Measurements from ENCODE around the gene NPAS3. TPM values are rescaled to one million over a fixed set of nuclear protein-coding genes. Genes with fewer than 3 reads are reported as not detected.

NPAS3 gene
- total RNA-seq, 2 donors from 2014 or later: 2.4 TPM

DNA sequence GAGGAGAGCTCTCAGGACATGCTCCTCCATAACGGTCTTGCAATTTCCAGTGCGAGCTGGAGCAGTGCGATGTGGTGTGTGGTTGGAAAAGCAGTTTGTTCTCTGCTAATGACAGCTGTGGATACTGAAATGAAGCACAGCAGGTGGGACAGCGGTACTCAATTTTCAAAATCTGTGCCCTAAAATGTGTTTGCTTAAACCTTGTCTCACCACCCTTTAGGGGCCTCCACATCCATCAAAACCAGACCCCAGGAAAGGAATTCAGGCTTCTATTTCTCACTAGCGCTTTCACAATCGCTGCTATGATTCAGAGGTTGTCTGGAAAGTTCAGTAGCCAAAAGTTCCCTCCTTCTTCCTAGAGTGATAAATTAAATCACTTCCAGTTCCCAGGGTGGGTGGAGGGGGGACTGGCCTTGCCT is 571.4 kb downstream of the NPAS3 start:
- peak; percentile 23 to 85 for ATAC-seq
- intact Hi-C loops (cut with DNase I): no loop called here

GRCh38 chr14:33510991-33511390 is 572.3 kb downstream of the NPAS3 start:
- no peak for ATAC-seq
- no peak for DNase-seq
- intact Hi-C loops (cut with DNase I): no loop called here

More for the DNA sequence above, 571.4 kb downstream of the NPAS3 start:
- peak; percentile 29 for DNase-seq

DNA sequence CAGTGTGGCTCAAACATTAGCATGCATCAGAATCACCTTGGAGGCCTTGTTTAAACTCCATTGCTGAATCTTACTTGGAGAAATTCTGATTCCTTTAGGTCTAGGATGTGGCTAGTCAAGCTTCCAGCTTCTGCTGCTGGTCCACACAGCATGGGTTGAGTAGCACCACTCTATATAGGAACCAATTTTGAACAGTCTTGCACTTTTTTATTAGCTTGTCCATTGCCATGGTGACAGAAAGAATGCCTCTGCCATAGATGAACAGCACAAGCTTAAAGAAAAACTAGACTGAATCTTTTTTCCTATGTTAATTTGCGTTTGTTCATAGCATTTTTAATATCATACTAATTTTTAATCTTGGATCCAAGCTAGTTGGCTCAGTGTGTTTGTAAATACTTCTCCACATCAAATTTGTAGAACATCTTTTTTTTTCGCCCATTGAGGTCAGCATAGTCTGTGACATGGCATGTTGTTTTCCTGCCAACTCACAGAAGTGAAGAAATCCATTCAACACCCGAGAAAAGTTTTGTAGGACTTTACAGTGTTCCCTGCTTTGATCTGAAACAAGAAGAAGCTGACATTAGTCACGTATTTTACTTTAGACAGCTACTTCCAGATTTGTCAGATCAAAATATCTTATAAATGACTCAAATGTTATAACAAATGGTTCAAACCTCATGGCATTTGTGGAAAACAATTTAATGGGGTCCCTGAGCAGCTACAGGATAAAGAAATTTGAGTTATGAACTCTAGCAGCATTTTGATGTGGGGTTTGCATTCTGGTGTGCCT is 573.4 kb downstream of the NPAS3 start:
- DNase-seq (no peak), ATAC-seq (no peak)
- intact Hi-C loops (cut with DNase I): no loop called here

DNA sequence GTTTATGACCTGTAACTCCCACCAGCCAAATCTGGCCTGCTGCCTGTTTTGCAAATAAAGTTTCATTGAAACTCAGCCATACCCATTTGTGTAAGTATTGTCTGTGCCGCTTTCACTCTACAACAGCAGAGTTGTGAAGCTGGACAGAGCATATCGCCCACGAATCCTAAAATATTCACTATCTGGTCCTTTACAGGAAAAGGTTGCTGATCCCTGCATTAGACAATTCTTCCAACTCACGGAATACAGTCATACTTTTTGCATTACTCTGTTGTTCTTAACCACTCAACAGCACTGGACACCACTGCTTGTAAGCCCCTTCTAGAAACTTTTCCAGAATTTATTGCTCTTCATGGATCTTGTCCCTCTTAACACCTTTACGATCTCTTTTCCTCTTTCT is 576.8 kb downstream of the NPAS3 start:
- intact Hi-C loops (cut with DNase I): no loop called here
- no peak for ATAC-seq
- DNase-seq: no peak

- DNase-seq: no peak
- intact Hi-C loops (cut with DNase I): no loop called here
- no peak for ATAC-seq
Observed at GRCh38 chr14:33515899-33516298, 577.2 kb downstream of the NPAS3 start.

DNA sequence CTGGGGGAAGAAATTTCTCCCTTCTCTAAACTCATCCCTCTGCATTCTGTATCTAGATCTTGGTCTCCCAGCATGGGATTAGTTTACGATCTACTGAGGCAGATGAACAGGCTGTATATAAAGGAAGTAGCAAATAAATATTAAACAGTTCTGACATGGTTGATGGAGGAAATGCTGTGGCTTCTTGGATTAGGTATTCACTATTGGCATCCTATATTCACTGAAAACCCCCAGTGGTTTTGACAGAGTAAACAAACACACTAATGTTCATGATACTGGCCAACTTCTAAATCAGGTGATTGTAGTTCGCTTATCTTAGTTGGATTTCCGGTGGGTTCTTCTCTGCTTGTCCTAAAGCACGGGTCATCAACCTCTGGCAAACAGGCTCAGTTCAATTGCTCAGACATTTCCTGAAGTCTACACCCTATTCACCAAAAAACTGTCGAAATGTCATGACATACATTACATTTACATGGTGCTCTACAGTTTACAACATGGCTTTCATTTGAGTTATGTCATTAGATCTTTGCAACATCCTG is 578.3 kb downstream of the NPAS3 start:
- DNase-seq: no peak
- intact Hi-C loops (cut with DNase I): no loop called here
- ATAC-seq: no peak

DNA sequence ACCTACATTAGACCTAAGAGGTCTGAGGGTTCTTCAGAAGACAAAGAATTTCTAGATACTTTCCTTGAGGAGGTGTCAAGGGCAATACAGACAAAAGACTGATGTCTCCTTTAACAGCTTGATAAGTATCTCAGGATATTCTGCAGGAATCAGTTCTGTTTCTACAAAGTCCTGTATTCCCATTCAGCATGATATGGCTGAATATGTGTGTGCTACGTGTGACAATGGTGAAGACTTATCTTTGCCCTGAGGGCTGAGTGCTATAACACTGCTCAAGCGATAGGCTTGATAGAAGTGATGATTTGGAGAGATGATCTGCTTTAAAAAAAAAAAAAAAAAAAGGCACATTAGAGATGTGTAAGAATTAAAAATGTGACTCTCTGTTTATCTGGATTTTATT is 582.5 kb downstream of the NPAS3 start:
- intact Hi-C loops (cut with DNase I): no loop called here
- no peak for ATAC-seq
- DNase-seq: no peak

GRCh38 chr14:33524244-33524643 is 585.6 kb downstream of the NPAS3 start:
- intact Hi-C loops (cut with DNase I): no loop called here
- no peak for DNase-seq
- no peak for ATAC-seq

GRCh38 chr14:33525626-33526025 is 586.9 kb downstream of the NPAS3 start:
- ATAC-seq (no peak), DNase-seq (no peak)
- intact Hi-C loops (cut with DNase I): no loop called here

GRCh38 chr14:33527023-33527634 is 588.5 kb downstream of the NPAS3 start:
- DNase-seq (no peak), ATAC-seq (no peak)
- intact Hi-C loops (cut with DNase I): no loop called here

- ATAC-seq (no peak), DNase-seq (no peak)
- intact Hi-C loops (cut with DNase I): no loop called here
Observed at GRCh38 chr14:33528655-33529054, 590.0 kb downstream of the NPAS3 start.

DNA sequence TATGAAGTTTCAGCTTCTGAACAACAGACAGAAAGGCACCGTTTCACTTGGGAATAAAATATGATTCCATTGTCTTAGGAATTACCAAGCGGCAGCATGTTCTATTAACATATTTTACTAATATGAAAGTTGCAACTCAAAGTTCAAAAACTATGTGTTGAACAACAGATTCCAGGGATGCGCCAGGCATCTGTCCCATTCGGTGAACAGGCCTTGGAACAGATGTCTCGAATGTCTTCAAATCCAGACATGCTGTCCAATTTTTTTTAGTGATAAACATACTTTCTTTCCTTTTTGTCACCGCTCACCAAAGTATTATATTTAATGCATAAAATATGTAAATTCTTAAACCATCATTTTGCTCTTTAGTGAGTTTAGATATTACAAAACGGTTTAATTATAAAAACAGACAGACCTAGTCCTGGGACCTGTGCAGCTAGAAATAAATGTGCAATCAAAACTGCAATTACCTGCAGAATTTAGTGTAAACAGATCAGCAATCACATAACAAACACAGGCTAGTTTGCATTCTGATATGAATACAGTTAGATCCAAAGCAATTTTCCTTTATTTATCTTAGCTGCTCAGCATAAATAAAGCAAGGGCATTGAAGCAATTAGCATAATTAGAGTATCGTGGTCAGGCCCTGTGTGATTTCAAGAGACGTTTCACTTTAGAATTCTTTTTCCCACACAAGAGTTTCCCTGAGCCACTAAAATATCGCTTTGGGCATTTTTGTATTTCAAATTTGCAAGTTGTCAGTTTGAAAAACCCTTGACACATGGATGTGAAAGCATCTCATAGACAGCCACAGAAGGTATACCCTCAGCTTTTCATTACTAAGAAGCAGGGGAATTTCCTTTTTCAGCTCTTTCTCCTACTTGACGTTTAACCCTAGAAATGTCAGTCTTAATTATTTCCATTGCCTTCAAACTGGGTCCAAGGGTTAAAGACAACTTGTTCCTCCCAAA is 591.4 kb downstream of the NPAS3 start:
- intact Hi-C loops (cut with DNase I): no loop called here
- ATAC-seq (no peak), DNase-seq (no peak)

DNA sequence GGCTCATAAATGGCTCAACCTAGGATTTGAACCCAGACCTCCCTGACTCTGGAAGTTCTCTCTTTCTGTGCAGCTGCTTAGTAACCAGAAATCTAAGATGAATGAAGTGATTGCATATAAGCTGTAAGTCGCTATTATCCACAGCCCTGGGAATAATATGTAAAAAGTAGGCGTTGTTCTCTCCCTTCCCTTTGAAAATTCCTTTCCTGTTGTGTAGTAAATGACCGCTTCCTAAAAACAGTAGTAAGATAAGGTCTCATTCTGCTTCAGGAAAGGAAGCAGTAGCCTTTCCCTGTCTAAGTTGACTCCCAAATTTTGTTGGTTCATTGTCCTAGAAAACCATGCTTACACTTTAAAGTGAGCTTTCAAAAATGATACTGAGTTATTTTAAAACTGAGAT is 593.9 kb downstream of the NPAS3 start:
- DNase-seq (no peak), ATAC-seq (no peak)
- intact Hi-C loops (cut with DNase I): no loop called here

- ATAC-seq (no peak), DNase-seq (no peak)
- intact Hi-C loops (cut with DNase I): no loop called here
Observed at GRCh38 chr14:33534104-33534503, 595.4 kb downstream of the NPAS3 start.

DNA sequence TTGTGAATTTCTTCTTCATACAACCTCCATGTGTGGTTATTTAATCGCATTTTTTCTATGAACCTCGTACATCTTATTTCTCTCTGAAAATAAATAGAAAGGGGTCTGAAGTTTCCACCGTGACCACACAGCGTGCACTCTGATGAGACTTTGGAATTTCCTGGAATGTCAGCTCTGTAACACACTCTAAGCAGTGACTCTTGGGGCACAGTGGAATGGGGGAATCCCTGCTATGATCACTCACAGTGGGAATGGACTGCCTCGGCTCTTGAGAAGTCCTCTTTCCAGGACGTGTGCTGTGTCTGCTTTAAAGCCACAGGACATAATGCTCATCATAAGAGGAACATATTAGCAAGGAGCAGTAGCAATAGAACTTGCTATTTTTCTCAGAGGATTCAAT is 596.0 kb downstream of the NPAS3 start:
- intact Hi-C loops (cut with DNase I): no loop called here
- DNase-seq (no peak), ATAC-seq (no peak)

- DNase-seq (no peak), ATAC-seq (no peak)
- intact Hi-C loops (cut with DNase I): no loop called here
Observed at GRCh38 chr14:33539918-33540357, 601.3 kb downstream of the NPAS3 start.

GRCh38 chr14:33541171-33541570 is 602.5 kb downstream of the NPAS3 start:
- DNase-seq: no peak
- intact Hi-C loops (cut with DNase I): no loop called here
- no peak for ATAC-seq

DNA sequence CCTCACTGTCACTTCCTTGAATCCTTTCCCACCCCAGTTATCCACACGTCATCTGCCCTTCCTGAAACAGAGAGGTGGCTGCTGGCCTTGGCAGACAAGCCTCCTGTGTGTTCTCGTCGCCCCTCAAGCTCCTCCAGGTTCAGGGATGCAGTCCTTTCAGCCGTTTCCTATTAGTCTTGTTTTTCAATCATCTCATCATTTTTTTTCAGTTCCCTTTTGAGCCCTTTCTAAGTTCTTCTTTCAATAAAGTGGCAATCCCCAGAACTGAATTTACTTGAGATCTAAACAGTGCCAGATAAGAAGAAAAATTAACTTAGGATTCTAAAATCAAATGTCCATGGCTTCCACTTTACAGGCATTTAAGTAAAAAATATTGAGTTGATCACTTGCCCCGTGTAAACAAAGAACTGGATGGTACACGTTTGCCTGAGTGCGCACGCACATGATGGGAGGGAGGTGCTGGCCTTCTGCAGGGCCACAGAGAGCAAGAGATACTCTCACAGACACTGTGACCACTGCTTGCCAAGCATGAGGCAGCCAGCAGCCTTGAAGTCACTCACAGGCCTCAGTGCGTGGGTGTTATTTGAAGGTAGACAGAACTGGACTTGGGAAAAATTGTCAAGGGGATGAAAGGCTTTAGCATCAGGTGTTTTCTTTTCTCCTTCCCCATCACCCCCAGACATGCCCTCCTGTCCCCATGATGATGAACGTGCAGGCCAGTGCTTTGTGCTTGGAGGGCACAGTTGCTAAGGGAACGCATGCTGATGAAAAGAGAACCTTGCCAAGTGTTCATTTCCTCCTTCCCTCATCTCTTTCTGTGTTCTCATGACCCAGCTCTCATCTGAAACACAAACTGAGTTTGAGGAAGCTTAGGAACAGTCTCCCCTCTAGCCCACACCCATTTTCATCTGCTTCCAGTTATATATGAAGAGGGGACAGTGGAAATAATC is 603.9 kb downstream of the NPAS3 start:
- ATAC-seq (no peak), DNase-seq (no peak)
- intact Hi-C loops (cut with DNase I): no loop called here

DNA sequence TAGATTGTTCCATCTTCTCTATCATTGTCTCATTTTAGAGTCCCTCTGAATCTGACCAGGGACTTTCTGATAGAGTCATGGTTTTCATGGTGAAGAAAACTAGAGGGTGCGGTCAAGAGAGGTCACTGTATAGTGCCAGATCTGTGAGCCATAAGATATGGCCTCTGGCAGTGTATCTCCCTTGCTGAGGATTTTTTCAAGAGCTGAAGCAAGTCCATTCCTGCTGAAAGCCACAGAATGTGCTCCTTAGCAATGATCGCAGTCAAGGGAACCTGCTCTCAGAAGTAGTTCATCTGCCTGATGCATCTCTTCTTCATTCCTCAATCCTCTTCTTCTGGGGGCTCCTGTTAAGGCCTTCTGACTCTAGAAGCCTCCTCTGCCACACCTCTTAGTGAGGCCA is 607.0 kb downstream of the NPAS3 start:
- ATAC-seq (no peak), DNase-seq (no peak)
- intact Hi-C loops (cut with DNase I): no loop called here

All from left cardiac atrium (tissue), 4 donors.